Lower lobe of right lung (tissue), 2 donors: ENCODE results near the gene DENND5B. TPM values are rescaled to one million over a fixed set of nuclear protein-coding genes. Genes with fewer than 3 reads are reported as not detected.
"Not testable (repeated sequence)": the region's sequence is repeated elsewhere in the genome, so short reads cannot be mapped to it uniquely, and the experiment has no call there.

Experiments
- ATAC-seq, 2 donors: fragments of 200-7000 bp; cut with Tn5 transposase; one replicate each; pipeline ENCODE4 v1.9.1; 2020 to 2022; ENCODE audit warnings: mild to moderate bottlenecking in 2 of 2, moderate library complexity in 2 of 2
- DNase-seq: peaks from one replicate; pipeline ENCODE4 v3.0.0-alpha.2; 2020
- H3K27ac ChIP-seq: fragments of 200-600 bp; one replicate; pipeline ENCODE4 v1.8.0; 2022
- H3K27me3 ChIP-seq: fragments of 200-600 bp; one replicate; pipeline ENCODE4 v1.8.0; 2022; ENCODE audit warnings: low read depth
- H3K36me3 ChIP-seq: fragments of 200-600 bp; one replicate; pipeline ENCODE4 v1.8.0; 2022; ENCODE audit warnings: mild to moderate bottlenecking
- H3K4me1 ChIP-seq: fragments of 200-600 bp; one replicate; pipeline ENCODE4 v1.8.0; 2022
- H3K4me3 ChIP-seq: fragments of 200-600 bp; one replicate; pipeline ENCODE4 v1.8.0; 2022; ENCODE audit warnings: mild to moderate bottlenecking
- H3K9me3 ChIP-seq: fragments of 200-600 bp; one replicate; pipeline ENCODE4 v1.8.0; 2022
- intact Hi-C: fragments of 100-400 bp; cut with DNase I; formaldehyde crosslinking; loops from one replicate; pipeline ENCODE4 v1.11.0; 2022
- total RNA-seq: library from RNA; stranded (reverse); fragmentation: NEBNext Ultra II Directional; extraction: Animal tissue kit (Norgen Biotek cat#: 25700); gene quantifications from one replicate; pipeline ENCODE4 v1.2.1, GENCODE V29; 2021
- TF ChIP-seq, protein P1 (sequence below): fragments of 200-600 bp; IDR thresholded peaks from one replicate; pipeline ENCODE4 v1.8.0; 2022; ENCODE audit warnings: antibody characterized with exemption, mild to moderate bottlenecking
- donor health status: DM: no; HTN: yes; CAD: no; lungs with severe emphysema.

DENND5B gene
- total RNA-seq, 1 donor from 2014 or later: 6.0 TPM

GRCh38 chr12:31504625-31505222 lies 86.2 kb downstream of the DENND5B start:
- Histone ChIP-seq H3K4me1 (no peaks in the 10 kb centered on the region), H3K36me3 (no peaks in the 10 kb centered on the region), H3K9me3 (peaks cover 5% of the 10 kb centered on the region), H3K27ac (no peak overlapping the region), H3K27me3 (no peaks in the 10 kb centered on the region), H3K4me3 (no peak overlapping the region)
- no peak for ATAC-seq
- TF ChIP-seq, protein P1, sequence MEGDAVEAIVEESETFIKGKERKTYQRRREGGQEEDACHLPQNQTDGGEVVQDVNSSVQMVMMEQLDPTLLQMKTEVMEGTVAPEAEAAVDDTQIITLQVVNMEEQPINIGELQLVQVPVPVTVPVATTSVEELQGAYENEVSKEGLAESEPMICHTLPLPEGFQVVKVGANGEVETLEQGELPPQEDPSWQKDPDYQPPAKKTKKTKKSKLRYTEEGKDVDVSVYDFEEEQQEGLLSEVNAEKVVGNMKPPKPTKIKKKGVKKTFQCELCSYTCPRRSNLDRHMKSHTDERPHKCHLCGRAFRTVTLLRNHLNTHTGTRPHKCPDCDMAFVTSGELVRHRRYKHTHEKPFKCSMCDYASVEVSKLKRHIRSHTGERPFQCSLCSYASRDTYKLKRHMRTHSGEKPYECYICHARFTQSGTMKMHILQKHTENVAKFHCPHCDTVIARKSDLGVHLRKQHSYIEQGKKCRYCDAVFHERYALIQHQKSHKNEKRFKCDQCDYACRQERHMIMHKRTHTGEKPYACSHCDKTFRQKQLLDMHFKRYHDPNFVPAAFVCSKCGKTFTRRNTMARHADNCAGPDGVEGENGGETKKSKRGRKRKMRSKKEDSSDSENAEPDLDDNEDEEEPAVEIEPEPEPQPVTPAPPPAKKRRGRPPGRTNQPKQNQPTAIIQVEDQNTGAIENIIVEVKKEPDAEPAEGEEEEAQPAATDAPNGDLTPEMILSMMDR: no peak
- intact Hi-C loops: no loop called here
- no peak for DNase-seq

GRCh38 chr12:31501014-31501413 lies 89.9 kb downstream of the DENND5B start:
- DNase-seq, intact Hi-C loops, H3K9me3 ChIP-seq, H3K4me1 ChIP-seq, ATAC-seq, H3K36me3 ChIP-seq, H3K27ac ChIP-seq, H3K4me3 ChIP-seq, H3K27me3 ChIP-seq: not testable (repeated sequence)

DNA sequence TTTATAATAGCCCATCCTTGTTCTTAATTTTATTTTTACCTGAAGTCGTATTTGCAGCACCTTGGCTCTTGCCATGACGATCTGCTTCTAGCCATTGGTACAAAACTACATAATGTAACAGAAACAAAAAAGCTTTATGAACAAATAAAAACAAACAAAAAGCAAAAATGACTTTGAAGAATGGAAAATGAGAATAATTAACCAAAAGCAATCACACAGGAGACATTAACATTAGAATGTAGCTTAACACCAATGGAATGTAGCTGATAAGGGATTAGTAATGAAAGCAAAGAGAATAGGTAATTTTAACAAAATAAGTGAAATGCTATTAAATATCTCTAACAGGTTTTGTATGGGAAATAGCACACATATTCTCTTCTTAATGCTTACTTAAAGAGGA lies 91.4 kb downstream of the DENND5B start:
- Histone ChIP-seq H3K27ac (no peak overlapping the region), H3K4me3 (no peak overlapping the region), H3K9me3 (peaks cover under 1% of the 10 kb centered on the region), H3K36me3 (no peaks in the 10 kb centered on the region), H3K27me3 (no peaks in the 10 kb centered on the region), H3K4me1 (no peaks in the 10 kb centered on the region)
- intact Hi-C loops: no loop called here
- no peak for ATAC-seq
- TF ChIP-seq, protein P1: no peak
- no peak for DNase-seq

DNA sequence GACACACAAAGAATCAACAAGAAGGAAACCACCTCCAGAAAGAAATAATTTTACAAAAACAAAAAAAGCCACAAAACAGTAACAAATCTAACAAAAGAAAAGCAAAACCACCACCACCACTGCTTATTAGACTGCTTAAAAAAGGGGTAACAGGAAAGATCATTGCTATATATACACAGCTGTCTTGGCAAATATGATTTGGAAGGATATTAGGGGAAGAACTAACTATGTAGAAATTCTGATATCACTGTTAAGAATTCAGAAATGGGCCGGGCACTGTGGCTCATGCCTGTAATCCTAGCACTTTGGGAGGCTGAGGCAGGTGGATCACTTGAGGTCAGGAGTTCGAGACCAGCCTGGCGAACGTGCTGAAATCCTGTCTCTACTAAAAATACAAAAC lies 92.5 kb downstream of the DENND5B start:
- no peaks in the 10 kb centered on the region for H3K27me3 ChIP-seq
- no peaks in the 10 kb centered on the region for H3K9me3 ChIP-seq
- no peak overlapping the region for H3K4me3 ChIP-seq
- TF ChIP-seq, protein P1: no peak
- H3K36me3 ChIP-seq: no peaks in the 10 kb centered on the region
- DNase-seq (no peak), ATAC-seq (no peak)
- H3K4me1 ChIP-seq: no peaks in the 10 kb centered on the region
- H3K27ac ChIP-seq: no peak overlapping the region
- intact Hi-C loops: no loop called here

- no peak for DNase-seq
- Histone ChIP-seq H3K4me3 (no peak overlapping the region), H3K27me3 (no peaks in the 10 kb centered on the region), H3K9me3 (no peaks in the 10 kb centered on the region), H3K27ac (no peak overlapping the region), H3K4me1 (no peaks in the 10 kb centered on the region), H3K36me3 (no peaks in the 10 kb centered on the region)
- intact Hi-C loops: no loop called here
- no peak for ATAC-seq
- TF ChIP-seq, protein P1: no peak
Observed at GRCh38 chr12:31496257-31496656, 94.7 kb downstream of the DENND5B start.

GRCh38 chr12:31494455-31494854 lies 96.5 kb downstream of the DENND5B start:
- Histone ChIP-seq H3K9me3 (no peaks in the 10 kb centered on the region), H3K27me3 (no peaks in the 10 kb centered on the region), H3K4me3 (no peak overlapping the region), H3K36me3 (no peaks in the 10 kb centered on the region), H3K27ac (no peak overlapping the region), H3K4me1 (no peaks in the 10 kb centered on the region)
- TF ChIP-seq, protein P1: no peak
- ATAC-seq (no peak), DNase-seq (no peak)
- intact Hi-C loops: no loop called here
